GM12874 (cell line): ENCODE results near the gene CLIP2.

Experiments used
- TF ChIP-seq, protein P1 (sequence below): IDR thresholded peaks from 2 replicates; pipeline ENCODE4 v1.5.1; 2011; ENCODE audit warnings: low read depth, mild to moderate bottlenecking, control low read depth, low read length, moderate library complexity; ENCODE audit not compliant: insufficient read depth

Gene CLIP2

GRCh38 chr7:74293577-74293908 is 4.3 kb downstream of the CLIP2 start:
- TF ChIP-seq, protein P1, sequence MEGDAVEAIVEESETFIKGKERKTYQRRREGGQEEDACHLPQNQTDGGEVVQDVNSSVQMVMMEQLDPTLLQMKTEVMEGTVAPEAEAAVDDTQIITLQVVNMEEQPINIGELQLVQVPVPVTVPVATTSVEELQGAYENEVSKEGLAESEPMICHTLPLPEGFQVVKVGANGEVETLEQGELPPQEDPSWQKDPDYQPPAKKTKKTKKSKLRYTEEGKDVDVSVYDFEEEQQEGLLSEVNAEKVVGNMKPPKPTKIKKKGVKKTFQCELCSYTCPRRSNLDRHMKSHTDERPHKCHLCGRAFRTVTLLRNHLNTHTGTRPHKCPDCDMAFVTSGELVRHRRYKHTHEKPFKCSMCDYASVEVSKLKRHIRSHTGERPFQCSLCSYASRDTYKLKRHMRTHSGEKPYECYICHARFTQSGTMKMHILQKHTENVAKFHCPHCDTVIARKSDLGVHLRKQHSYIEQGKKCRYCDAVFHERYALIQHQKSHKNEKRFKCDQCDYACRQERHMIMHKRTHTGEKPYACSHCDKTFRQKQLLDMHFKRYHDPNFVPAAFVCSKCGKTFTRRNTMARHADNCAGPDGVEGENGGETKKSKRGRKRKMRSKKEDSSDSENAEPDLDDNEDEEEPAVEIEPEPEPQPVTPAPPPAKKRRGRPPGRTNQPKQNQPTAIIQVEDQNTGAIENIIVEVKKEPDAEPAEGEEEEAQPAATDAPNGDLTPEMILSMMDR, result no peak

DNA sequence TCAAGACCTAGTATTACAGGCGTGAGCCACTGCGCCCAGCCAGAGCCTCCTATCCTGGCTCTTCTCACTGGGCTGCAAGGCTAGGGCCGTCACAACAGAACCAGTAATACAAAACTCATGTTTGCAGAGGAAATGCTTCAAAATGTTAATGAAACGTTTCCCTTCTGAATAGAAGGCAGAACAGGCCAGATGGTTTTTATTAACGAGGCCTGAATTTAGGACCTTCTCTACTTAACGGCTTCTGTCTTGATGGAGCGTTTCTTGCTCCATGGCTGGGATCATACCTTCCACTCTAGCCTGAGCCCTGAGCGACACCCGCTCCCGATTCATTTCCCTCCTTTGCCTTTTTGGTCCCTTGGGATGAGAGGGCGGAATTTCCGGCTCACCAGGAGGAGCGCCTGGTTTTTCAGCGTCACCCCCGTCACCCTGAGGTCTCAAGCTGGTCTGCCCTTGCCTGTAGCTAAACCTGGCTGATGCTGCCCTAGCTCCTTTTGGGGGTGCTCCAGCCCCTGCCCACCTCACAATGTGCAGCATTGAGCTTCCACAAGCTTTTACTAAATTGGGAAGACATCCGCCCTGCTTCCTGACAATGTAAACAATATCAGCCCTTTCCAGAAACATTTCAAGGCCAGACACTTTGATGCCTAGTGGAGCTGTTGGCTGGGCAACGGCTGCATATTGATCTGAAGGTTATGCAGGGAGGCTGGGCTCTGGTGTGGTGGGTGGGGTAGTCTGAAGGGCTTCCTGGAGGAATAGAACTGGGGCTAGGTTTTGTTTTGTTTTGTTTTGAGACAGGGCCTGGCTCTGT is 5.2 kb downstream of the CLIP2 start:
- TF ChIP-seq, protein P1, result no peak

GRCh38 chr7:74297516-74298233 is 8.5 kb downstream of the CLIP2 start:
- TF ChIP-seq, protein P1, result no peak

DNA sequence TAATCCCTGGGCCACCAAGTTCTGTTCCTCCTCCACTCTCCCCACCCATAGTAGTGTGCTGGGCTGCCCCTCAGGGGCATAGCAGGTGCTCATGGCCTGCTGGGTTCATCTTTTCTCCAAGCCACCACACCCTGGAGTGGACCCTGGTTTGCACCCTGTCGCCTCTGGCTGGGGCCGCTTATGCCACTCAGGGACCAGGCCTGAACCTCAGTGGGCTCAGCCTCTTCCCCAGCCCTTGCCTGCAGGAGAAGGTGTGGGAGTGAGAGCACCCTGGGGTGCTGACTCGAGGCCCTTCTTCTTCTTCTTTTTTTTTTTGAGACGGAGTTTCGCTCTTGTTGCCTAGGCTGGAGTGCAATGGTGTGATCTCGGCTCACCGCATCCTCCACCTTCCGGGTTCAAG is 10.2 kb downstream of the CLIP2 start:
- TF ChIP-seq, protein P1, result no peak

DNA sequence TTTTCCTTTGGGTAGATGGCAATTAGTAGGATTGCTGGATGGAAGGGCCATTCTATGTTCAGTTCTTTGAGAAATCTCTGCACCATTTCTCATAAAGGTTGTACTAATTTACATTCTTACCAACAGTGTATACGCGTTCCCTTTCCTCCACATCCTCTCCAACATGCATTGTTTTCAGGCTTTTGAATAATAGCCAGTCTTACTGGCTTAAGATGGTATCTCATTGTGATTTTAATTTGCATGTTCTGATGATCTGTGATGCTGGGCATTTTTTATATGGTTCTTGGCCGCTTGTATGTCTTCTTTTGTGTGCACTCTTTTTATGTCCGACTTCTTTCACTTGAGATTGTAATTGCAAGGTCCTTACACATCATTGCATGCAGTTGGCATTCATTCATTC is 11.7 kb downstream of the CLIP2 start:
- TF ChIP-seq, protein P1, result no peak

GRCh38 chr7:74302745-74303221 is 13.6 kb downstream of the CLIP2 start:
- TF ChIP-seq, protein P1, result no peak

DNA sequence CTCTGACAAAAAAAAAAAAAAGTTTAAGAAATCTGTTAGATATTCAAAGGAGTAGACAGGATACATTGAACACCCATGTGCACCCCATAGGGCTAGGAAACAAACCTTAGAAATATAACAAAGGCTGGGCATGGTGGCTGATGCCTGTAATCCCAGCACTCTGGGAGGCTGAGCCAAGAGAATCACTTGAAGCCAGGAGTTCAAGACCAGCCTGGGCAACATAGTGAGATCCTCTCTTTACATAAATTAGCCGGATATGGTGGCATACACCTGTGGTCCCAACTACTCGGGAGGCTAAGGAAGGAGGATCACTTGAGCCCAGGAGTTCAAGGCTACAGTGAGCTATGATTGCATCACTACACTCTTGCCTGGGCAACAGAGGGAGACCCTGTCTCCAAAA is 15.3 kb downstream of the CLIP2 start:
- TF ChIP-seq, protein P1, result no peak
